CD4-positive, alpha-beta T cell (primary cell): ENCODE measurements around the gene FNDC1. TPM values are rescaled to one million over a fixed set of nuclear protein-coding genes. Genes with fewer than 3 reads are reported as not detected.

Experiments
- ATAC-seq: fragments of 200-7000 bp; cut with Tn5 transposase; one replicate; pipeline ENCODE4 v1.10.0; 2022; ENCODE audit warnings: mild to moderate bottlenecking; ENCODE audit not compliant: poor library complexity
- CTCF ChIA-PET: fragments of 350-600 bp; sonication (Branson Sonifier 250); formaldehyde crosslinking; loops from one replicate; lab custom pipeline; 2021; ENCODE audit warnings: antibody characterized with exemption, inconsistent platforms; lab: Charles Lee
- POLR2A ChIA-PET: fragments of 350-600 bp; sonication (Branson Sonifier 250); formaldehyde crosslinking; loops from one replicate; lab custom pipeline; 2021; ENCODE audit warnings: antibody characterized with exemption, inconsistent platforms; lab: Charles Lee
- DNase-seq, 14 experiments: peaks; one replicate each; pipeline ENCODE4 v3.0.0-alpha.2; 2013 to 2020; ENCODE audit warnings: mixed read lengths in 2 of 14
- H3K27ac ChIP-seq, 2 donors: one replicate each; pipeline versions ENCODE4 v1.5.1 to v1.7.0; 2013; ENCODE audit warnings: low read length in 2 of 2, low read depth in 1 of 2, mild to moderate bottlenecking in 1 of 2
- H3K27me3 ChIP-seq, 2 experiments: 1 replicate in 1 of 2; 2 replicates in 1 of 2; pipeline versions ENCODE4 v1.6.1 to v1.7.0; 2013; ENCODE audit warnings: low read length in 2 of 2, control low read depth in 1 of 2, mild to moderate bottlenecking in 1 of 2, moderate library complexity in 1 of 2; ENCODE audit not compliant: insufficient read depth in 2 of 2, control insufficient read depth in 1 of 2
- H3K36me3 ChIP-seq: one replicate; pipeline ENCODE4 v1.6.1; 2013; ENCODE audit warnings: low read length, control low read depth; ENCODE audit not compliant: insufficient read depth
- H3K4me1 ChIP-seq: one replicate; pipeline ENCODE4 v1.6.1; 2013; ENCODE audit warnings: low read length, control low read depth; ENCODE audit not compliant: insufficient read depth
- H3K4me3 ChIP-seq: one replicate; pipeline ENCODE4 v1.5.1; 2013; ENCODE audit warnings: mild to moderate bottlenecking, low read length, moderate library complexity
- H3K9me3 ChIP-seq, 2 experiments: 1 replicate in 1 of 2; 2 replicates in 1 of 2; pipeline versions ENCODE4 v1.6.1 to v1.7.0; 2013; ENCODE audit warnings: low read length in 2 of 2, mild to moderate bottlenecking in 2 of 2, control low read depth in 1 of 2, moderate library complexity in 1 of 2; ENCODE audit not compliant: control insufficient read depth in 1 of 2, insufficient read depth in 1 of 2
- H3K27ac Mint-ChIP-seq: one replicate; pipeline ENCODE4 v1.8.0; 2020; ENCODE audit warnings: mixed read lengths
- H3K27me3 Mint-ChIP-seq: one replicate; pipeline ENCODE4 v1.8.0; 2021; ENCODE audit warnings: mixed read lengths
- H3K36me3 Mint-ChIP-seq: one replicate; pipeline ENCODE4 v1.8.0; 2021; ENCODE audit warnings: low read depth, mixed read lengths
- H3K4me1 Mint-ChIP-seq: one replicate; pipeline ENCODE4 v1.8.0; 2021; ENCODE audit warnings: low read depth, mixed read lengths
- H3K4me3 Mint-ChIP-seq: one replicate; pipeline ENCODE4 v1.8.0; 2020; ENCODE audit warnings: mild to moderate bottlenecking, mixed read lengths
- H3K9me3 Mint-ChIP-seq: one replicate; pipeline ENCODE4 v1.8.0; 2020; ENCODE audit warnings: mixed read lengths
- intact Hi-C, 2 experiments: fragments of 100-400 bp; cut with DNase I in 1 of 2; cut with micrococcal nuclease in 1 of 2; formaldehyde crosslinking; loops; one replicate each; pipeline versions ENCODE4 v1.15.1 to v1.9.0; 2023 to 2025; cut with DNase I, micrococcal nuclease
- total RNA-seq, 174 experiments: library from RNA in 2 of 174; stranded (reverse) in 2 of 174; gene quantifications; one replicate each; pipeline ENCODE4 v1.2.3 and lab custom pipeline; 2021 to 2026
- TF ChIP-seq, protein P1 (sequence below): fragments of 200-600 bp; IDR thresholded peaks from one replicate; pipeline ENCODE4 v1.8.0; 2022; ENCODE audit warnings: antibody characterized with exemption, mild to moderate bottlenecking

Gene FNDC1
- total RNA-seq, 2 experiments from 2014 or later: not detected

DNA sequence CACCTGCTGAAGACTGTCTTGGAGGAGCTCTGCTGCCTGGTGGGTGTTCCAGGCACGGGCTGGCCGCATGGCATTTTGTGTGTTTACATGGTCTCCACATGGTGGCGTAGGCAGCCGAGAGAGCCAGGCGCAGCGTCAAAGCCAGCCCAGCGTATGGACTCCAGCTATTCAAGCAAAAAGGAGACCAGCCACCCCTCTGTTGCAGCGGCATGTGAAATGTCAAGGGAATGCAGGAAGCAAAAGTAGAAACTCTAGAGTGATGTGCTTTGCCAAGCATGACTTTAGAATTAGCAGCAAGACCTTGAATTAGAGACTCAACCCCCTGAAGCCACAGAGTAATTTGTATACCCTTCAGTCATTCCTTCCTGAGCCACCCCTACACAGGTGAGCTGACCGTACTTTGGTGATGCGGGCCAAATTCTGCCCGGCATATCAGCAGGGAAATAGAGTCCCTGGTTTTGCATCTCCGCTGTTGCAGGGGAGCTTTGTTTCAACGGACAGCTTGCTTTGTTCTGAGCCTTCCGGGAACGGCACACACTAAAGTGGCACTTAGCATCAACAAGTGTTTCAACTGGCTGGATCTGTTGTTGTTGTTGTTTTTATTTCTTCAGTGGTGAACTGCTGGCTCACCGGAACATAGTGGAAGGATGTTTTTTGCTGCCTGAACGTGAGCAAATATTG lies 48.5 kb downstream of the FNDC1 start:
- H3K27ac Mint-ChIP-seq: no peak overlapping the region
- TF ChIP-seq, protein P1, sequence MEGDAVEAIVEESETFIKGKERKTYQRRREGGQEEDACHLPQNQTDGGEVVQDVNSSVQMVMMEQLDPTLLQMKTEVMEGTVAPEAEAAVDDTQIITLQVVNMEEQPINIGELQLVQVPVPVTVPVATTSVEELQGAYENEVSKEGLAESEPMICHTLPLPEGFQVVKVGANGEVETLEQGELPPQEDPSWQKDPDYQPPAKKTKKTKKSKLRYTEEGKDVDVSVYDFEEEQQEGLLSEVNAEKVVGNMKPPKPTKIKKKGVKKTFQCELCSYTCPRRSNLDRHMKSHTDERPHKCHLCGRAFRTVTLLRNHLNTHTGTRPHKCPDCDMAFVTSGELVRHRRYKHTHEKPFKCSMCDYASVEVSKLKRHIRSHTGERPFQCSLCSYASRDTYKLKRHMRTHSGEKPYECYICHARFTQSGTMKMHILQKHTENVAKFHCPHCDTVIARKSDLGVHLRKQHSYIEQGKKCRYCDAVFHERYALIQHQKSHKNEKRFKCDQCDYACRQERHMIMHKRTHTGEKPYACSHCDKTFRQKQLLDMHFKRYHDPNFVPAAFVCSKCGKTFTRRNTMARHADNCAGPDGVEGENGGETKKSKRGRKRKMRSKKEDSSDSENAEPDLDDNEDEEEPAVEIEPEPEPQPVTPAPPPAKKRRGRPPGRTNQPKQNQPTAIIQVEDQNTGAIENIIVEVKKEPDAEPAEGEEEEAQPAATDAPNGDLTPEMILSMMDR: no peak
- no peaks in the 10 kb centered on the region for H3K36me3 ChIP-seq
- no peaks in the 10 kb centered on the region for H3K36me3 Mint-ChIP-seq
- ChIA-PET POLR2A (no interaction called here), CTCF (no interaction called here)
- H3K9me3 Mint-ChIP-seq: no peaks in the 10 kb centered on the region
- intact Hi-C loops: no loop called here
- ATAC-seq: no peak
- no peak overlapping the region for H3K4me3 Mint-ChIP-seq
- H3K4me1 ChIP-seq: no peaks in the 10 kb centered on the region
- H3K9me3 ChIP-seq: no peaks in the 10 kb centered on the region
- H3K4me3 ChIP-seq: no peak overlapping the region
- peaks cover 0 to 5% of the 10 kb centered on the region in 2 experiments for H3K27me3 ChIP-seq
- H3K27ac ChIP-seq: no peak overlapping the region
- peaks cover 5% of the 10 kb centered on the region for H3K4me1 Mint-ChIP-seq
- H3K27me3 Mint-ChIP-seq: peaks cover 39% of the 10 kb centered on the region
- peak in 1 of 14 experiments; percentile 21 for DNase-seq

DNA sequence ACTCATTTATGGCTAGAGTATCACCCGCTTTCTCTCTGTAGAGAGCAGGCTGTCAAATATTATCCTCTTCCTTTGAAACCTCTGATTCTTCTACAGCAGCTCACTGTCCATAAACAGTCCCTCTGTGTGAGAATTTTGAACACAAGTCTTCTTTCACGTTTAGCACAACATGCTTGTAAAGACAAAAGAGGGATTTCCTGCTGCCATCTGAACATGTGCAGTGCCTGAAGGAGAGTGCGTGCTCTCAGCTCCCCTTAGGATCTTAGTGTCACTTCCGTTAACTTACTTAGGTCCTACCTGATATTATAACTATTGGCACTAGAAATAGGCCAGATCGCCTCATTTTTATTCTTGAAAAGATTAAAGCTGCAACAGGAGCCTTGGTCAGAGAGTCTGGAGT lies 50.9 kb downstream of the FNDC1 start:
- CTCF ChIA-PET: no interaction called here
- intact Hi-C loops: no loop called here
- H3K27me3 Mint-ChIP-seq: peaks cover 43% of the 10 kb centered on the region
- H3K4me3 Mint-ChIP-seq: no peak overlapping the region
- POLR2A ChIA-PET: no interaction called here
- H3K9me3 Mint-ChIP-seq: no peaks in the 10 kb centered on the region
- no peak for DNase-seq
- H3K27ac Mint-ChIP-seq: no peak overlapping the region
- Histone ChIP-seq H3K27me3 (peaks cover 0 to 5% of the 10 kb centered on the region in 2 experiments), H3K4me3 (no peak overlapping the region), H3K27ac (no peak overlapping the region), H3K36me3 (no peaks in the 10 kb centered on the region), H3K4me1 (no peaks in the 10 kb centered on the region), H3K9me3 (no peaks in the 10 kb centered on the region)
- TF ChIP-seq, protein P1: no peak
- ATAC-seq: no peak
- peaks cover 5% of the 10 kb centered on the region for H3K4me1 Mint-ChIP-seq
- no peaks in the 10 kb centered on the region for H3K36me3 Mint-ChIP-seq

- Histone ChIP-seq H3K27ac (no peak overlapping the region), H3K27me3 (peaks cover 0 to 5% of the 10 kb centered on the region in 2 experiments), H3K4me1 (no peaks in the 10 kb centered on the region), H3K4me3 (no peak overlapping the region), H3K36me3 (no peaks in the 10 kb centered on the region), H3K9me3 (no peaks in the 10 kb centered on the region)
- intact Hi-C loops: no loop called here
- no peak overlapping the region for H3K27ac Mint-ChIP-seq
- H3K36me3 Mint-ChIP-seq: no peaks in the 10 kb centered on the region
- peaks cover 47% of the 10 kb centered on the region for H3K27me3 Mint-ChIP-seq
- no peak overlapping the region for H3K4me3 Mint-ChIP-seq
- ATAC-seq (no peak), DNase-seq (no peak)
- ChIA-PET POLR2A (no interaction called here), CTCF (no interaction called here)
- H3K4me1 Mint-ChIP-seq: peaks cover 5% of the 10 kb centered on the region
- TF ChIP-seq, protein P1: no peak
- no peaks in the 10 kb centered on the region for H3K9me3 Mint-ChIP-seq
These were observed 52.4 kb downstream of the FNDC1 start for GRCh38 chr6:159221486-159222170.
